Fibroblast of the aortic adventitia (primary cell): ENCODE measurements around the gene FREM3. TPM values are rescaled to one million over a fixed set of nuclear protein-coding genes. Genes with fewer than 3 reads are reported as not detected.

Source experiments
- DNase-seq: peaks from one replicate; pipeline ENCODE4 v3.0.0-alpha.2; 2010; ENCODE audit warnings: low read depth
- H3K4me3 ChIP-seq: 2 replicates; pipeline ENCODE4 v1.5.1; 2011; ENCODE audit warnings: low read depth, mild to moderate bottlenecking, control low read depth, low read length, moderate library complexity
- CTCF ChIP-seq: IDR thresholded peaks from 2 replicates; pipeline ENCODE4 v1.5.1; 2011; ENCODE audit warnings: mild to moderate bottlenecking, low read length, control low read depth, inconsistent platforms; ENCODE audit not compliant: insufficient read depth
- total RNA-seq: library from RNA; depleted of rRNA; stranded (reverse); fragments of >200 nt; gene quantifications from 2 replicates; pipeline ENCODE4 v1.2.3, GENCODE V29; 2012; ENCODE audit warnings: low replicate concordance

The FREM3 gene
- total RNA-seq, 1 donor = not detected

- TF ChIP-seq CTCF = no peak
- no peak overlapping the region for H3K4me3 ChIP-seq
- no peak for DNase-seq
Observed at GRCh38 chr4:143668930-143669552, 31.4 kb downstream of the FREM3 start.

GRCh38 chr4:143667461-143667860 is 33.0 kb downstream of the FREM3 start:
- no peak for TF ChIP-seq CTCF
- peak; percentile 94 for DNase-seq
- H3K4me3 ChIP-seq = no peak overlapping the region

DNA sequence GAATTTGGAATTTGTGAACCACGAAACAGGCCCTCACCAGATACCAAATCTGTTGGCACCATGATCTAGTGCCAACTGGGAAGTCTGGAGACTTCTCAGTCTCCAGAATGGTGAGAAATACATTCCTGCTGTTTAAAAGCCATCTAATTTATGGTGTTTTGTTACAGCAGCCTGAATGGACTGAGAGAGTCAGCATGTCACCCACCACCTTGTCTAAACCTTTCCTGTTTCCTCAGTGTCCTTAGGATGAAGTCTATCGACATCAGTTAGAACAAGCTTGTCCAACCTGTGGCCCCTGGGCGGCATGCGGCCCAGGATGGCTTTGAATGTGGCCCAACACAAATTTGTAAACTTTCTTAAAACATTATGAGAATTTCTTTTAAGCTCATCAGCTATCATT is 42.1 kb downstream of the FREM3 start:
- no peak for TF ChIP-seq CTCF
- no peak for DNase-seq

DNA sequence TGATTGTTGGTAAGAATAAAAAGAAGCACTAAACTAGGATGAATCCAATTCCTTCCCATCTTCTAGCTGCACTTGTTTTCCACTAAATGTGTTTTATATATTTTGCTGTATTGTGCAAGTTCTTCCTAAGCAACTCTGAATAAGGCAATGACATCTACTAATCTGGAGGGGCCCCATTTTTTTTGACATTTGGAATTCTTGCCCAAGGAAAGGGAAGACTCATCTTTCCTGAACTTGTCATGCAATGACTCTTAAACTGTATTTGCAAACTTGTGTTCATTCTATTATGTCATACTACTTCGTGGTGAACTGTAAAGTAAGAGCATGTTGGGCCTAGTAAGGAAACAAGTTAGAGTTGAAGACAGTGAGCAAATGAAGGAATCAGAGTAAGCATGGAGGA is 45.9 kb downstream of the FREM3 start:
- no peak overlapping the region for H3K4me3 ChIP-seq
- DNase-seq = no peak
- no peak for TF ChIP-seq CTCF

More for the DNA sequence above, 42.1 kb downstream of the FREM3 start:
- no peak overlapping the region for H3K4me3 ChIP-seq

- no peak for DNase-seq
- TF ChIP-seq CTCF = no peak
- H3K4me3 ChIP-seq = no peak overlapping the region
Observed at GRCh38 chr4:143653031-143653430, 47.4 kb downstream of the FREM3 start.

- no peak for DNase-seq
- TF ChIP-seq CTCF = no peak
- H3K4me3 ChIP-seq = no peak overlapping the region
Observed at GRCh38 chr4:143643399-143643798, 57.1 kb downstream of the FREM3 start.

DNA sequence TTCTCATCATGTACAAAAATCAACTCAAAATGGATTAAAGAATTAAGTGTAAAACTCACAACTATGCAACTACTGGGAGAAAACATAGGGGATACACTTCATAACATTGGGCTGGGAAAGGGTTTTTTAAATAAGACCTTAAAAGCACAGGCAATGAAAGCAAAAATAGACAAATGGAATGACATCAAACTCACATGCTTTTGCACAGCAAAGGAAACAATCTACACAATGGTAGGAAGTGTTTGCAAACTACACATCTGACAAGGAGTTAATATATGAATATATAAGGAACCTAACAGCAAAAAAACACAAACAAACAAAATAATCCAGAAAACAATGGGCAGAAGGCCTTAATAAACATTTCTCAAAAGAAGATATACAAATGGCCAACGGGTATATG is 57.9 kb downstream of the FREM3 start:
- no peak for DNase-seq
- TF ChIP-seq CTCF = no peak
- H3K4me3 ChIP-seq = no peak overlapping the region
